H1 (cell line): ENCODE results near the gene CAMK2G. TPM values are rescaled to one million over a fixed set of nuclear protein-coding genes. Genes with fewer than 3 reads are reported as not detected.

Experiments
- CTCF ChIA-PET: fragments of 300-600 bp; sonication (Branson Sonifier 250); formaldehyde crosslinking; loops from one replicate; lab custom pipeline; 2021; ENCODE audit not compliant: partially characterized antibody; lab: Charles Lee
- POLR2A ChIA-PET: fragments of 300-600 bp; sonication (Branson Sonifier 250); formaldehyde crosslinking; loops from one replicate; lab custom pipeline; 2021; ENCODE audit warnings: inconsistent platforms; ENCODE audit not compliant: partially characterized antibody; lab: Charles Lee
- DNase-seq, 2 experiments: peaks; one replicate each; pipeline versions ENCODE4 v3.0.0 to v3.0.0-alpha.2; 2010 to 2022; ENCODE audit warnings: low spot score in 2 of 2, low read depth in 1 of 2, mixed read lengths in 1 of 2
- FAIRE-seq: peaks from 2 replicates; lab custom pipeline; 2011; peaks lifted over from hg19 to GRCh38; lab: Jason Lieb, UNC
- H2AFZ ChIP-seq: 2 replicates; pipeline ENCODE4 v1.8.1; 2012; ENCODE audit warnings: low read length, inconsistent platforms
- H2AK5ac ChIP-seq: 2 replicates; pipeline ENCODE4 v1.6.1; 2013; ENCODE audit warnings: low read depth, low read length
- H2BK120ac ChIP-seq: replicated peaks from 2 replicates; pipeline ENCODE3; 2013; ENCODE audit warnings: low read depth, low read length, inconsistent platforms
- H2BK12ac ChIP-seq: 2 replicates; pipeline ENCODE4 v1.6.1; 2013; ENCODE audit warnings: low read depth, low read length
- H2BK15ac ChIP-seq: 2 replicates; pipeline ENCODE4 v1.6.1; 2013; ENCODE audit warnings: low read length
- H2BK20ac ChIP-seq: 2 replicates; pipeline ENCODE4 v1.6.1; 2013; ENCODE audit warnings: low read length
- H2BK5ac ChIP-seq: 2 replicates; pipeline ENCODE4 v1.6.1; 2013; ENCODE audit warnings: low read depth, low read length
- H3K14ac ChIP-seq: 2 replicates; pipeline ENCODE4 v1.6.1; 2013; ENCODE audit warnings: inconsistent platforms; ENCODE audit not compliant: insufficient read length
- H3K18ac ChIP-seq: 2 replicates; pipeline ENCODE4 v1.6.1; 2013; ENCODE audit warnings: low read length; ENCODE audit errors: extremely low read depth
- H3K23ac ChIP-seq: 2 replicates; pipeline ENCODE4 v1.6.1; 2013; ENCODE audit warnings: inconsistent platforms; ENCODE audit not compliant: insufficient read length
- H3K23me2 ChIP-seq: 2 replicates; pipeline ENCODE4 v1.6.1; 2013; ENCODE audit warnings: low read depth, low read length
- H3K27ac ChIP-seq: 2 replicates; pipeline ENCODE4 v1.6.1; 2011; ENCODE audit warnings: low read depth, low read length, inconsistent platforms
- H3K27me3 ChIP-seq, 4 experiments: replicated peaks in 1 of 4; 1 replicate in 1 of 4; 2 replicates in 3 of 4; pipeline versions ENCODE4 v1.6.1 to v1.8.1; 2011 to 2013; ENCODE audit warnings: low read length in 3 of 4, mild to moderate bottlenecking in 3 of 4, inconsistent platforms in 2 of 4, mixed read lengths in 2 of 4, moderate library complexity in 1 of 4; ENCODE audit not compliant: control insufficient read depth in 3 of 4, insufficient read depth in 3 of 4; ENCODE audit errors: extremely low read depth in 1 of 4
- H3K36me3 ChIP-seq, 4 experiments: 2 replicates each; pipeline versions ENCODE4 v1.6.1 to v1.8.1; 2011 to 2013; ENCODE audit warnings: mild to moderate bottlenecking in 4 of 4, low read length in 3 of 4, moderate library complexity in 2 of 4, control low read depth in 1 of 4, inconsistent platforms in 1 of 4; ENCODE audit not compliant: insufficient read depth in 4 of 4, control insufficient read depth in 2 of 4
- H3K4ac ChIP-seq: replicated peaks from 2 replicates; pipeline ENCODE3; 2013; ENCODE audit warnings: low read length, low read depth, mixed read lengths, inconsistent platforms; ENCODE audit not compliant: insufficient read length
- H3K4me1 ChIP-seq, 4 experiments: replicated peaks in 1 of 4; 1 replicate in 1 of 4; 2 replicates in 3 of 4; pipeline versions ENCODE4 v1.6.1 to v1.8.1; 2011 to 2013; ENCODE audit warnings: low read length in 3 of 4, inconsistent platforms in 2 of 4, mixed read lengths in 1 of 4; ENCODE audit not compliant: insufficient read depth in 4 of 4, control insufficient read depth in 3 of 4
- H3K4me2 ChIP-seq, 2 experiments: 2 replicates each; pipeline versions ENCODE4 v1.6.1 to v1.8.1; 2011 to 2013; ENCODE audit warnings: low read depth in 2 of 2, low read length in 2 of 2, control low read depth in 1 of 2, inconsistent platforms in 1 of 2, mild to moderate bottlenecking in 1 of 2; ENCODE audit not compliant: insufficient read depth in 1 of 2
- H3K4me3 ChIP-seq, 4 experiments: fragments of 200-600, 300-600 bp in 1 of 4; sonication (generic), shearing (Covaris generic), sonication (Bioruptor Twin) in 1 of 4; 2 replicates each; pipeline versions ENCODE4 v1.5.1 to v1.8.1; 2011 to 2016; ENCODE audit warnings: low read length in 4 of 4, low read depth in 3 of 4, control low read depth in 2 of 4, inconsistent platforms in 2 of 4, mild to moderate bottlenecking in 2 of 4, mixed read lengths in 1 of 4, moderate library complexity in 1 of 4; ENCODE audit not compliant: insufficient read depth in 2 of 4; ENCODE audit errors: extremely low read depth in 1 of 4
- H3K56ac ChIP-seq: replicated peaks from 2 replicates; pipeline ENCODE3; 2013; ENCODE audit warnings: low read depth, mild to moderate bottlenecking, mixed read lengths, low read length, inconsistent platforms; ENCODE audit not compliant: insufficient read length
- H3K79me1 ChIP-seq: 2 replicates; pipeline ENCODE4 v1.6.1; 2013; ENCODE audit warnings: low read depth, low read length, control low read depth
- H3K79me2 ChIP-seq, 2 experiments: 2 replicates each; pipeline versions ENCODE4 v1.6.1 to v1.8.1; 2012 to 2013; ENCODE audit warnings: low read length in 2 of 2, mild to moderate bottlenecking in 2 of 2, inconsistent platforms in 1 of 2; ENCODE audit not compliant: insufficient read depth in 2 of 2, control insufficient read depth in 1 of 2
- H3K9ac ChIP-seq, 4 experiments: replicated peaks in 1 of 4; 1 replicate in 1 of 4; 2 replicates in 3 of 4; pipeline versions ENCODE4 v1.6.1 to v1.8.1; 2011 to 2013; ENCODE audit warnings: low read depth in 3 of 4, low read length in 3 of 4, control low read depth in 2 of 4, mild to moderate bottlenecking in 2 of 4, moderate library complexity in 2 of 4, inconsistent platforms in 1 of 4; ENCODE audit errors: extremely low read depth in 1 of 4
- H3K9me3 ChIP-seq, 2 experiments: 2 replicates each; pipeline versions ENCODE4 v1.6.1 to v1.8.1; 2012 to 2013; ENCODE audit warnings: mild to moderate bottlenecking in 2 of 2, moderate library complexity in 2 of 2, control low read depth in 1 of 2, inconsistent platforms in 1 of 2, low read depth in 1 of 2, low read length in 1 of 2, mixed read lengths in 1 of 2; ENCODE audit not compliant: insufficient read depth in 2 of 2
- H4K20me1 ChIP-seq, 2 experiments: replicated peaks in 1 of 2; 2 replicates each; pipeline versions ENCODE3 to v1.8.1; 2011 to 2013; ENCODE audit warnings: inconsistent platforms in 2 of 2, low read length in 2 of 2, mild to moderate bottlenecking in 1 of 2; ENCODE audit not compliant: insufficient read depth in 2 of 2, control insufficient read depth in 1 of 2
- H4K5ac ChIP-seq: 2 replicates; pipeline ENCODE4 v1.6.1; 2013; ENCODE audit warnings: low read length, low read depth, mixed read lengths, inconsistent platforms; ENCODE audit not compliant: insufficient read length
- H4K8ac ChIP-seq: 2 replicates; pipeline ENCODE4 v1.8.0; 2013; ENCODE audit warnings: mild to moderate bottlenecking, moderate library complexity, low read length, inconsistent platforms; ENCODE audit not compliant: insufficient read depth; ENCODE audit errors: extremely low read depth
- H4K91ac ChIP-seq: replicated peaks from 2 replicates; pipeline ENCODE3; 2013; ENCODE audit warnings: low read length, mixed read lengths, inconsistent platforms; ENCODE audit not compliant: insufficient read length
- CTCF ChIP-seq, 3 experiments: IDR thresholded peaks; 1 replicate in 2 of 3; 2 replicates in 1 of 3; pipeline versions ENCODE4 v1.5.1 to v1.6.1; 2011; ENCODE audit warnings: low read length in 3 of 3, mild to moderate bottlenecking in 3 of 3, inconsistent platforms in 2 of 3, low read depth in 1 of 3, moderate library complexity in 1 of 3; ENCODE audit not compliant: insufficient read depth in 1 of 3; ENCODE audit errors: control extremely low read depth in 1 of 3
- TAF1 ChIP-seq: IDR thresholded peaks from 2 replicates; pipeline ENCODE4 v1.6.1; 2011; ENCODE audit warnings: mild to moderate bottlenecking, low read depth, low read length
- WGBS, 2 experiments: shearing (Covaris generic) in 1 of 2; methylation state at CpG; one replicate each; pipeline versions ENCODE4 v1.1.6 to v1.1.7; 2013 to 2015; ENCODE audit warnings: low lambda C conversion rate in 2 of 2, mixed read lengths in 2 of 2, inconsistent platforms in 1 of 2, low coverage in 1 of 2, missing lambda C conversion rate in 1 of 2; ENCODE audit not compliant: insufficient replicate concordance in 2 of 2, insufficient coverage in 1 of 2, insufficient read length in 1 of 2; ENCODE audit errors: extremely low coverage in 1 of 2, missing lambda C conversion rate in 1 of 2; 5-methylcytosine and 5-hydroxymethylcytosine counted together
- polyA plus RNA-seq, 7 experiments: library from polyadenylated mRNA; depleted of rRNA in 3 of 7; stranded (reverse) in 5 of 7; unstranded in 2 of 7; fragments of >200 nt in 5 of 7; fragments of 200-250 nt in 2 of 7; gene quantifications; 1 replicate in 5 of 7; 2 replicates in 1 of 7; 4 replicates in 1 of 7; pipeline versions ENCODE4 v1.2.1 to v1.2.3, GENCODE V29; 2011 to 2013; ENCODE audit warnings: missing spikeins in 2 of 7, mixed read lengths in 2 of 7
- total RNA-seq: library from RNA; stranded (reverse); fragmentation: NEBNext Ultra II Directional; extraction: Animal tissue kit (Norgen Biotek cat#: 25700); gene quantifications from 2 replicates; pipeline ENCODE4 v1.2.1, GENCODE V29; 2021

Gene CAMK2G
- total and polyA plus RNA-seq, 2 of the 8 experiments (the other 6 are each of a cell fraction or from before 2014, with no cell fraction given): 28.9 to 31.7 TPM

GRCh38 chr10:73768881-73769280 lies 105.5 kb downstream of the CAMK2G start:
- Histone ChIP-seq H2BK120ac (no peak overlapping the region), H3K4me2 (no peak overlapping the region), H3K27ac (no peak overlapping the region), H2AK5ac (no peak overlapping the region), H3K9ac (no peak overlapping the region), H2BK15ac (no peak overlapping the region), H3K27me3 (no peaks in the 10 kb centered on the region), H3K56ac (no peak overlapping the region), H3K18ac (no peak overlapping the region), H3K4me3 (no peak overlapping the region), H4K5ac (no peak overlapping the region), H2BK20ac (no peak overlapping the region), H3K79me1 (peaks cover 2% of the 10 kb centered on the region; the same call in 1 of the 2 replicates), H3K9me3 (no peaks in the 10 kb centered on the region), H2BK12ac (no peak overlapping the region), H3K4me1 (peaks cover 0 to 11% (median 6%) of the 10 kb centered on the region in 4 experiments; a peak in 4 of 7 replicates), H3K36me3 (peaks cover 22 to 46% (median 37%) of the 10 kb centered on the region in 4 experiments), H3K4ac (no peak overlapping the region), H4K20me1 (peaks cover 0 to 6% of the 10 kb centered on the region in 2 experiments), H3K14ac (no peak overlapping the region), H4K8ac (no peak overlapping the region), H3K23ac (no peak overlapping the region), H3K79me2 (peaks cover 0 to 2% of the 10 kb centered on the region in 2 experiments; a peak in 2 of 4 replicates), H2BK5ac (no peak overlapping the region), H2AFZ (no peak overlapping the region), H3K23me2 (peaks cover 8% of the 10 kb centered on the region), H4K91ac (no peak overlapping the region)
- no peak for FAIRE-seq
- POLR2A ChIA-PET: interaction anchor here (0.9 to 6.2 kb wide), 10 partner anchors 9 to 42 kb away, joined by 3 to 56 read pairs (median 4); partner anchors contain the start of genes CHCHD1 and SEC24C
- DNase-seq: no peak
- TF ChIP-seq CTCF (IDR thresholded peaks at IDR 0.05; ENCODE audit: control extremely low read depth in 1 of 3, insufficient read depth in 1 of 3, low read depth in 1 of 3, low read length in 3 of 3): peak; percentile 4 to 32 (median 19); a peak in 3 of 4 replicates
- no peak for TF ChIP-seq TAF1
- CTCF ChIA-PET: interaction anchor here (1.1 to 4.9 kb wide), 6 partner anchors 9 to 42 kb away, joined by 3 to 17 read pairs (median 4); partner anchors contain the start of gene CHCHD1
- 81% methylated on average over 11 of the region's 11 CpGs; no CpG with 5 or more reads in 1 of the 2 experiments for WGBS, 2 experiments
